DMS153 treated with DMSO at 0.1 percent for 48 hours (cell line): ENCODE results near the gene FGF9.

Experiments used
- DNase-seq: peaks from one replicate; lab custom pipeline; 2025; ENCODE audit not compliant: unreplicated experiment; lab: John Stamatoyannopoulos, UW

The FGF9 gene

GRCh38 chr13:21752501-21752900 lies 81.6 kb downstream of the FGF9 start:
- DNase-seq, result no peak

GRCh38 chr13:21753117-21753729 lies 82.3 kb downstream of the FGF9 start:
- no peak for DNase-seq
